ENCODE data around the gene MAGEA4. TPM values are rescaled to one million over a fixed set of nuclear protein-coding genes. Genes with fewer than 3 reads are reported as not detected.

The MAGEA4 gene
- total and polyA plus RNA-seq, 2 of the 4 experiments (the other 2 are of a cell fraction) = not detected

DNA sequence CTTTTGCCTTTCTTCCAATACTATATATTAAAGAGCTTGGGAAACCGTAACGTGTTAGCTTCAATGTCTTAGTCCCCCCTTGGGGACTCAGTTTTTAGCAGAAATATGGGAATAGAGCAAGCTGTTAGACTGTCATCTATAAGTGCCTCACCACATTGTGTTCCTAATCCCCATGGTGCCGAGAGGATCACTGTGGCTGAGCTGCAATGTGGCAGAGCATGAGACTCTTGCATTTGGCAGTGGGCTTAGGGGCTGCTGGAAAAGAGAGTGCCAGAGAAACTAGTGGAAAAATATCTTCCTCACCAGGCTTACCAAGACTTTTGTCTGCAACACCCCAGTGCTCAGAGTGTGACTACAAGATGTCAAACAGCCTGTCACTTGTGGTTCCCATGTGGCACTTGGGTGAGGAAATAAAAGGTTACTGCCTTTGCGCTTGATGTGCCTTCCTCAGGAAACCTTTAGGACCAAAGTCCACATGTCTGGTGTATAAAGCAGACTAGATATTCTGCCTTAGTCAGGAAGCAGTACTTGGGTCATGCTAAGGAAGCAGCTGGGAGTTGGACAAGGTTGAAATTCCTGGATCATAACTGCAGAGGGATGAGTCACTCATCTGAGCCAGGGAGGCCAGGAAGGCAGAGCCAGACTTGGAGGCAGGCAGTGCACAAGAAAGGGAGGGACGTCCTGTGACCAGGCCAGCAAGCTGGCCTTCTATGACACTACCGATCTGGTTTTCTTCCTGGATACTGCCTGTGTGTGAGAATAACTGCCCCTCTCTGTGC lies 9.7 kb upstream of the MAGEA4 start:
- Histone ChIP-seq H3K4ac (ENCODE audit: low read depth, low read length) (no peak overlapping the region), H2BK120ac (ENCODE audit: low read depth, low read length) (no peak overlapping the region), H3K18ac (ENCODE audit: low read depth, low read length) (no peak overlapping the region; the same call in 1 of the 2 replicates), H3K36me3 (ENCODE audit: control insufficient read depth, insufficient read depth, low read length) (no peaks in the 10 kb centered on the region), H2BK20ac (ENCODE audit: low read depth, low read length) (0 out of 2 replicates have a peak overlapping the region, but pooled peaks have one; percentile 32), H3K9me1 (ENCODE audit: insufficient read depth, low read length) (no peaks in the 10 kb centered on the region), H3K9me3 (ENCODE audit: control insufficient read depth, insufficient read depth, low read length) (peaks cover 4% of the 10 kb centered on the region; the same call in 1 of the 2 replicates), H2AK9ac (replicated peaks; ENCODE audit: low read depth, low read length, poor library complexity) (no peak overlapping the region), H3K27ac (ENCODE audit: insufficient read depth, low read length) (no peak overlapping the region), H3K4me3 (ENCODE audit: insufficient read depth, low read depth, low read length) (no peak overlapping the region), H4K20me1 (ENCODE audit: insufficient read depth, low read length) (no peaks in the 10 kb centered on the region), H2AFZ (replicated peaks; ENCODE audit: low read length, poor library complexity) (peak overlapping the region; percentile 63), H3K79me1 (ENCODE audit: low read depth in 1 of 2, low read length in 2 of 2) (no peaks in the 10 kb centered on the region), H3K23ac (ENCODE audit: low read depth, low read length) (no peak overlapping the region), H3K9ac (ENCODE audit: low read depth, low read length) (no peak overlapping the region), H4K91ac (ENCODE audit: insufficient read depth, low read depth, low read length) (no peak overlapping the region; the same call in 1 of the 2 replicates), H3K14ac (replicated peaks; ENCODE audit: low read depth, low read length) (no peak overlapping the region), H2AK5ac (ENCODE audit: low read depth, low read length) (no peak overlapping the region), H2BK5ac (ENCODE audit: low read depth, low read length, poor library complexity, severe bottlenecking) (peak overlapping the region; percentile 51), H2BK15ac (ENCODE audit: low read depth, low read length) (no peak overlapping the region), H3K4me2 (ENCODE audit: low read depth, low read length) (no peak overlapping the region), H4K8ac (ENCODE audit: low read depth in 2 of 2, low read length in 2 of 2) (0 out of 4 replicates have a peak overlapping the region, but pooled peaks of 1 of the 2 experiments have one; percentile 5), H3K27me3 (ENCODE audit: control insufficient read depth, insufficient read depth, low read length) (no peaks in the 10 kb centered on the region), H3K56ac (ENCODE audit: extremely low read depth, insufficient read depth, low read length) (no peak overlapping the region), H3K4me1 (ENCODE audit: control insufficient read depth, insufficient read depth, low read length) (no peaks in the 10 kb centered on the region), H4K5ac (ENCODE audit: low read depth, low read length) (0 out of 2 replicates have a peak overlapping the region, but pooled peaks have one; percentile 23)
- no CpG with 5 or more reads among the region's 6 CpGs for WGBS, 2 experiments (ENCODE audit: extremely low coverage in 2 of 2, insufficient read length in 1 of 2)
- dilution Hi-C loops (cut with HindIII; ENCODE audit: low sequenced_read_pairs, unreplicated experiment) (no loop called here), in situ Hi-C loops (cut with MboI; ENCODE audit: low sequenced_read_pairs) (no loop called here), intact Hi-C loops (cut with micrococcal nuclease) (no loop called here)
- no peak for ATAC-seq (ENCODE audit: low read depth)
- peak; percentile 66 for DNase-seq
- TF ChIP-seq BHLHE40 (IDR thresholded peaks at IDR 0.05; ENCODE audit: low read depth, low read length) = no peak
- TF ChIP-seq FOS (IDR thresholded peaks at IDR 0.05; ENCODE audit: low read depth, low read length) = peak; percentile 43; the same call in 1 of the 2 replicates
- ChIA-PET CTCF (no interaction called here), POLR2A (ENCODE audit: unreplicated experiment) (no interaction called here)
- no TSS peak for BruUV-seq (replicated peaks)

Measured in IMR-90 (cell line).